Activated B cell treated with CpG ODN at 0.5 μM for 24 hours (primary cell): Measurements from ENCODE around the gene SUN1. TPM values are rescaled to one million over a fixed set of nuclear protein-coding genes. Genes with fewer than 3 reads are reported as not detected.

Experiments
- ATAC-seq: fragments of 200-7000 bp; cut with Tn5 transposase; one replicate; pipeline ENCODE4 v1.10.0; 2021; ENCODE audit warnings: low read depth, mild to moderate bottlenecking, moderate library complexity
- CTCF ChIA-PET: fragments of 350-600 bp; sonication (Branson Sonifier 250); formaldehyde crosslinking; loops from one replicate; lab custom pipeline; 2021; ENCODE audit warnings: antibody characterized with exemption; lab: Charles Lee
- POLR2A ChIA-PET: fragments of 350-600 bp; sonication (Branson Sonifier 250); formaldehyde crosslinking; loops from one replicate; lab custom pipeline; 2021; ENCODE audit warnings: antibody characterized with exemption; lab: Charles Lee
- DNase-seq: peaks from one replicate; pipeline ENCODE4 v3.0.0; 2022
- H3K27ac Mint-ChIP-seq: one replicate; pipeline ENCODE4 v1.8.0; 2020; ENCODE audit warnings: mixed read lengths
- H3K27me3 Mint-ChIP-seq: one replicate; pipeline ENCODE4 v1.8.0; 2021; ENCODE audit warnings: mixed read lengths
- H3K36me3 Mint-ChIP-seq: one replicate; pipeline ENCODE4 v1.8.0; 2021; ENCODE audit warnings: low read depth, mixed read lengths
- H3K4me1 Mint-ChIP-seq: one replicate; pipeline ENCODE4 v1.8.0; 2021; ENCODE audit warnings: mixed read lengths
- H3K4me3 Mint-ChIP-seq: one replicate; pipeline ENCODE4 v1.8.0; 2020; ENCODE audit warnings: mild to moderate bottlenecking, mixed read lengths
- H3K9me3 Mint-ChIP-seq: one replicate; pipeline ENCODE4 v1.8.0; 2020; ENCODE audit warnings: mixed read lengths
- CTCF ChIP-seq: fragments of 200-600 bp; IDR thresholded peaks from one replicate; pipeline ENCODE4 v1.8.0; 2022; ENCODE audit warnings: antibody characterized with exemption, mild to moderate bottlenecking
- intact Hi-C: fragments of 100-400 bp; cut with micrococcal nuclease; formaldehyde crosslinking; loops from one replicate; pipeline ENCODE4 v1.15.1; 2024
- total RNA-seq: library from RNA; stranded (reverse); gene quantifications from 2 replicates; pipeline ENCODE4 v1.2.3, GENCODE V29; 2022

SUN1 gene
- total RNA-seq, 1 donor from 2014 or later = 119 TPM

DNA sequence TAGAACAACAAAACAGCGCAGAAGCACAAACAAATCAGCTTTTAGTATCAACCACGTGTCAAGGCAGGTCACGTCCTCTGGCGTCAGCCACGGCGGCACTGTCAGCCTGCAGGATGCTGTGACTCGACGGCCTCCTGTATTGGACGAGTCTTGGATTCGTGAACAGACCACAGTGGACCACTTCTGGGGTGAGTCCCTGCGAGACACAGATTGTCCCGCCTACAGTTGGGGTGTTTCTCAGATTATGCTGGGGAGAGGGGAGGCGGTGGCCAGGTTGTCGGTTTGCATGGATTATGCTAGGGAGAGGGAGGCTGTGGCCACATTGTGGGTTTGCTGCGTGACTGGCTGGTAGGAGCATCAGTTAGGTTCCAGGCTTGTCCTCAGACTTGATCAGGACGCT, 9.7 kb downstream of the SUN1 start:
- no peak overlapping the region for H3K27ac Mint-ChIP-seq
- H3K9me3 Mint-ChIP-seq = no peaks in the 10 kb centered on the region
- ATAC-seq (no peak), DNase-seq (no peak)
- intact Hi-C loops = loop anchor here (2.0 kb wide), 1 partner anchor 51 kb away; no protein-coding TSS in a partner anchor
- no peak for TF ChIP-seq CTCF
- ChIA-PET POLR2A (no interaction called here), CTCF (no interaction called here)
- no peaks in the 10 kb centered on the region for H3K4me1 Mint-ChIP-seq
- peaks cover 76% of the 10 kb centered on the region for H3K36me3 Mint-ChIP-seq
- no peaks in the 10 kb centered on the region for H3K27me3 Mint-ChIP-seq
- H3K4me3 Mint-ChIP-seq = no peak overlapping the region

- no peak for TF ChIP-seq CTCF
- no peak for DNase-seq
- Mint-ChIP-seq H3K9me3 (no peaks in the 10 kb centered on the region), H3K4me1 (no peaks in the 10 kb centered on the region), H3K4me3 (no peak overlapping the region), H3K36me3 (peaks cover 71% of the 10 kb centered on the region), H3K27me3 (no peaks in the 10 kb centered on the region), H3K27ac (no peak overlapping the region)
- ChIA-PET CTCF (no interaction called here), POLR2A (no interaction called here)
- intact Hi-C loops = loop anchor here (2.0 kb wide), 1 partner anchor 52 kb away; no protein-coding TSS in a partner anchor
- ATAC-seq = no peak
Observed at GRCh38 chr7:842431-843031, 10.3 kb downstream of the SUN1 start.

DNA sequence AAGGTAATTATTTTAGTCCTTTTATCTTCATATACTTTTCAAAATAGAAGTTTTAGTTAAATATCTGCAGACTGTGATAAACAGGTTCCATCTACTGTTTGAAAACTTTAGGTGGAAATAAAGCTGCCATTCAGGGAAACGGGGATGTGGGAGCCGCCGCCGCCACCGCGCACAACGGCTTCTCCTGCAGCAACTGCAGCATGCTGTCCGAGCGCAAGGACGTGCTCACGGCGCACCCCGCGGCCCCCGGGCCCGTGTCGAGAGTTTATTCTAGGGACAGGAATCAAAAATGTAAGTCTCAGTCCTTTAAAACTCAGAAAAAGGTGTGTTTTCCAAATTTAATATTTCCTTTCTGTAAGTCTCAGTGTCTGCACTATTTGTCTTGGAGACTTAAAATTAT, 11.0 kb downstream of the SUN1 start:
- H3K36me3 Mint-ChIP-seq = peaks cover 68% of the 10 kb centered on the region
- H3K27me3 Mint-ChIP-seq = no peaks in the 10 kb centered on the region
- H3K4me1 Mint-ChIP-seq = no peaks in the 10 kb centered on the region
- H3K4me3 Mint-ChIP-seq = no peak overlapping the region
- intact Hi-C loops = loop anchor here (2.0 kb wide), 1 partner anchor 52 kb away; no protein-coding TSS in a partner anchor
- ATAC-seq (no peak), DNase-seq (no peak)
- ChIA-PET POLR2A (no interaction called here), CTCF (no interaction called here)
- TF ChIP-seq CTCF = no peak
- no peaks in the 10 kb centered on the region for H3K9me3 Mint-ChIP-seq
- no peak overlapping the region for H3K27ac Mint-ChIP-seq

GRCh38 chr7:844043-844442, 11.8 kb downstream of the SUN1 start:
- POLR2A ChIA-PET = no interaction called here
- intact Hi-C loops = no loop called here
- CTCF ChIA-PET = no interaction called here
- Mint-ChIP-seq H3K9me3 (no peaks in the 10 kb centered on the region), H3K4me3 (no peak overlapping the region), H3K27me3 (no peaks in the 10 kb centered on the region), H3K4me1 (no peaks in the 10 kb centered on the region), H3K36me3 (peaks cover 66% of the 10 kb centered on the region), H3K27ac (no peak overlapping the region)
- no peak for DNase-seq
- TF ChIP-seq CTCF = no peak
- ATAC-seq = no peak

GRCh38 chr7:844514-844913, 12.2 kb downstream of the SUN1 start:
- no peaks in the 10 kb centered on the region for H3K27me3 Mint-ChIP-seq
- no peak for ATAC-seq
- H3K4me3 Mint-ChIP-seq = no peak overlapping the region
- intact Hi-C loops = no loop called here
- ChIA-PET POLR2A (no interaction called here), CTCF (no interaction called here)
- H3K4me1 Mint-ChIP-seq = no peaks in the 10 kb centered on the region
- H3K36me3 Mint-ChIP-seq = peaks cover 69% of the 10 kb centered on the region
- no peak for DNase-seq
- H3K27ac Mint-ChIP-seq = no peak overlapping the region
- no peak for TF ChIP-seq CTCF
- H3K9me3 Mint-ChIP-seq = no peaks in the 10 kb centered on the region
